HUDEP-2 (cell line): ENCODE results near the gene ARL17B.
"Not testable (repeated sequence)": the region's sequence is repeated elsewhere in the genome, so short reads cannot be mapped to it uniquely, and the experiment has no call there.

ENCODE experiments used
- DNase-seq, 76 experiments: peaks; one replicate each; lab custom pipeline; 2025; ENCODE audit not compliant: unreplicated experiment in 76 of 76; lab: John Stamatoyannopoulos, UW

Gene ARL17B

DNA sequence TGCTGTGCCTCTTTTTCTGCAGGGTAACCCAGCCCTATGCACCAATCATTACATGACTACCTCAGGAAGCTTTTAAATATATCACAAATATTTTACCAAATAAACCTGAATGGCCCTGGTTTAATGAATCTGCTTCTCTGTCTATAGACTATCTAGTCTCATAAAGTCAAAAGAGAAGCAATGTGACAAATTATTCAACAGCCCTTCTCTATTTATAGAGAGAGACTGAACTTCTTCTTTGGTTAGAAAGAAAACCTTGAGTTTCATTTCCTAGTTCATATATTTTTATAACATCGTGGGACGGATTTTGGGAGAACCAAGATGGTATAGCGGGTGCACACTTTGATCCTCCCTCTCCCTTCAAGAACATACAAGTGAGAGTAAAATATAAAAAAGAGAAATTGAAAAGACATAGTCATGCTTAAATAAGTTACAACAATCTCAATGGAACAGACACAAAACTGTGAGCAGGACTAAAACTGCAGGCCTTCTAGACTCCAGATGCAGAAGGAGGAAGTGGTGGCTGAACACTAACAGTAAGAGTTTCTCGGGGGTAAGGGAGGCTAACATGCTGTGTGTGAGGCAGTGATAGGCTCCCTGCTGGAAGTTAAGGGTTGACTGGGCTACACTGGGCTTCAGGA, 70.5 kb downstream of the ARL17B start:
- peak in 2 of 76 experiments; percentile 24 for DNase-seq

DNA sequence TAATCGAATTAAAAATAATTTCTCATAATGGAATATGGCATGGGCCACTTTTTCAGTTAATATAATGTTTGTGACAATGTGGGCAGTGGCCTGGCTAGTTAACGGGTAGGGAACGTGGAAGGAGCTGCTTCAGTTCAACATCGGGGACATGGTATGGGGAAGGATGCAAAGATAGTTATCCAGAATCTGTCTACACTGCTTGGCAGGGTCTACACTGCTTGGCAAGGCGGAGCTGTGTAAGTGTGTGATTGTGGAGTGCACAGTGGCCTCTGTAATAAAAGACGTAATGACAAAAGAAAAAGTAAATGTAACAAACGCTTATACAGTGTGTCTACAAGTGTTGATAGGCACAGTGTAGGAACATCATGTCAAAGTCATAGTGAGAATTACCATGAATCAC, 74.0 kb downstream of the ARL17B start:
- DNase-seq, result not testable (repeated sequence)

DNA sequence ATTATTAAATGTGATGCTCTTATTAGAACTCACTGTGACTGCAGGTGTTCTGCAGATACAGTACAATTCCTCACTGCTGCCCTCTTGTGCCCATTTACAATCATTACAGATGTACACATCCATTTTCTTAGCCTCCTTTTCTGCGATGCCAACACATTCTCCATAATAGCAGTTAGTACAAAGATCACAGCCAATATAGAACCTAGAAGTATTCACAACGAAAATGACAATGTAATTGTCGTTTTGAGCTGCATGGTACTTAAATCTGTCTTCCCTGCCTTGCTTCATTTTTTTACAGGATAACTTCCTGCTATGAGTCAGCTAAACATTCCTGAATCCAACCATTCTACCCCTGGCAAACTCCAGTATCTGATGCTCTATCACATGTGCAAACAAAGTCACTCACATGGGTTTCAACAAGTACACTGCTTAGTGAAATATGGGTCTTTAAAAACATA, 74.8 kb downstream of the ARL17B start:
- peak in 43 of 76 experiments; percentile 4 to 70 (median 39) for DNase-seq

DNA sequence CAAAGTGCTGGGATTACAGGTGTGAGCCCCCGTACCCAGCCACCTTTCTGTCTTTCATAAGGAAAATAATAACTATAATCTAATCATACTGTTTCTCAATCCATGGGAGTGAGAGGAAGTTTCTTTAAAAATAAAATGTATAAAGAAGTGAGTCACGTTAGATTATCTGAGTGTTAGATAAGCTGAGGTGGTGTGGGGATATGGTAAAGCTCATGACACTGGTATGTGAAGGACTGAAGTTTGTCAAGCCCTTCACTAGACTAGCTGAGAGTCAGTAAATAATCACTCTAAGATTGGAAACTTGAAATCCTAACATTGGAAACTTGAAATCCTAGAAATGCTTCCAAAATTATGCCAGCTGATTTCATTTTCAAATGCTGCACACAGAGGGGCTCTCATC, 76.1 kb downstream of the ARL17B start:
- DNase-seq, result not testable (repeated sequence)

- not testable (repeated sequence) for DNase-seq
Observed at GRCh38 chr17:46284467-46284866, 77.1 kb downstream of the ARL17B start.

DNA sequence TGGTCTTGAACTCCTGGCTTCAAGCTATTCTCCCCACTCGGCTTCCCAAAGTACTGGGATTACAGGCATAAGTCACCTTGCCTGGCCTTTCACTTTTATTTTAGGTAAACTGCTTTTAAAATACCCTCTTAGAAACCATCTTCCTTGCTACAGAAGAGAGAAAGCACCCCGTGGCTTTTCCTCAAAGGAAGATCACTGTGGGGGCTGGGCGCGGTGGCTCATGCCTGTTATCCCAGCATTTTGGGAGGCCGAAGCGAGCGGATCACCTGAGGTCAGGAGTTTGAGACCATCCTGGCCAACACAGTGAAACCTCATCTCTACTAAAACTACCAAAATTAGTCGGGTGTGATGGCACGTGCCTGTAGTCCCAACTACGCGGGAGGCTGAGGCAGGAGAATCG, 78.9 kb downstream of the ARL17B start:
- DNase-seq, result not testable (repeated sequence)

DNA sequence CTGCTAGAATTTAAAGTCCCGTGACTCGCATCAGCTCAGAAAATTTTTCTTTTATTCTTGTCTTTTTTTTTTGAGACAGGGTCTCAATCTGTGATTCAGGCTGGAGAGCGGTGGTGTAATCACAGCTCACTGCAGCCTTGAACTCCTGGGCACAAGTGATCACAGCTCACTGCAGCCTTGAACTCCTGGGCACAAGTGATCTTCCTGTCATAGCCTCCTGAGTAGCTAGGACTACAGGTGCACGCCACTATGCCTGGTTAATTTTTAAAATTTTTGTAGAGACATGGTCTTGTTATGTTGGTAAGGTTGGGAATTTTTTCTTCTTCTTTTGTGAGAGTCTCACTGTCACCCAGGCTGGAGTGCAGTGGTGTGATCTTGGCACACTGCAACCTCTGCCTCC, 80.2 kb downstream of the ARL17B start:
- DNase-seq, result not testable (repeated sequence)

GRCh38 chr17:46276728-46277479, 84.7 kb downstream of the ARL17B start:
- DNase-seq, result not testable (repeated sequence)

GRCh38 chr17:46274238-46274637, 87.3 kb downstream of the ARL17B start:
- DNase-seq, result no peak

DNA sequence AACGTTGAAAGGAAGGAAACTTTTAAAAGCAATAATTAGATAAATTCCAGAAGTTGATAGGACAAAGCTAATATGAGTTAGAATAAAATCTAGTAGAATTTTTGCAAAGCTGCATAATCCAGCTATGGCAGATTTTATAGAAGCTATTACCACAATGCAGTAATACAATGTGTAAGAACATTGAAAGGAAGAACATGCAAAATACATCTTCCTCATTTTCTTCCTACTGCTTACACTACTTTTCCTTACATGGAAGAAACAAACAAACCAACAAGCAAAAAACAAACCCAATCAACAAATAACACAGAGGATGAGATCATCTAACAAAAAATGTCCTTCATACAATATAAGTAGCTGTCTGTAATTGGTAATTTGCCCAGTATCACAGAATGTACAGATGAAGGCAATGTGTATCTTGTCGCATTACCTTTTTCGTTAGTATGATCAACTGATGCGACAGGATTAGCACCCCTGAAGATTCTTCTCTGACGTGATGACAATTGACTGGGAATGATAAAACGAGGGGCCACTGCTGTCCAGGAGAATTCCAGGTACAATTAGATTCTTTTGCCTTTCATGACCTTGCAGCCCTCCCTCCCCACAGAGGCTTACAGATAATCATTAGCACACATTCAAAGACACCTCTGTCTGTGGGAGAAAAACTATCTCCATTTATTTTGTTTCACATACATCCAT, 87.9 kb downstream of the ARL17B start:
- no peak for DNase-seq

GRCh38 chr17:46270032-46270431, 91.5 kb downstream of the ARL17B start:
- no peak for DNase-seq

DNA sequence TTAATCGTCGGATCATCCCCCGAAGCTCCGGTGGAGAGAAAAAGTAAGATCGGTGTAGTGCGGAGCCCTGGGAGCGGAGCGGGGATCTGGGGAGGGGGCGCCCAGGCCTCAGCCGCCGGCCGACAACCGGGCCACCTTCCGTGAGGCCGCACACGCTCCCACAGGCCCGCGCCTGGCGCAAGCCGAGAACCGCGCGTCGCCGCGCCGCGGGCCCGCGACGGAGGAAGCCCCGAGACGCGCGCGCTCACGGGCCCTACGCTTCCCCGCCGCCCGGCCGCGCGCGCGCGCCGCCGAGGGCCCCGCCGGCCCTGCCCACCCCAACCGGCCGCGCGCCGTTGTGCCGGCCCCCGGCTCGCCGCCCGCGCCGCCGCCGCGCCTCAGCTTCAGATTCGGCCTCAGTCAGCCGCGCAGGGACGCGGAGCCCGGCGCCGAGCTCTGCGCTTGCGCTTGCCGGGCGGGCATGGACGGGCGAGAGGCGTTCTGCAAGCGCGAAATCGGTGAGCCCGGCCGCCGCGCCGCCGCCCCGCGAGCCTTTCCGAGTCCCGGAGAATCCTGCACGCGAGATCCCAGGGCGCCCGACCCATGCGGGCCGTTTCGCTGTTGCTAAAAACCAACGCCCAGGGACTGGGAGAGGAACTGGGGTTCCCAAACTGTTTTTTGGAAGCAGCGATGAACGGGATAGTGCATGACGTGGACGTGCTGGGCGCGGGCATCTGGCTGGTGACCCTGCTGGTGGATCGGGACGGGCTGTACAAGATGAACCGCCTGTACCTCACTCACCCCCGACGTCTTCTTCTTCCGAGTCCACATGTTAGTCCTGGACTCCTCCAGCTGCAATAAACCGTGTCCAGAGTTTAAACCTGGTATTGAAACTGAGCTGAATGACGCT, 94.7 kb downstream of the ARL17B start:
- peak in 69 of 76 experiments; percentile 16 to 82 (median 60) for DNase-seq

GRCh38 chr17:46266063-46266655, 95.4 kb downstream of the ARL17B start:
- peak in 5 of 76 experiments; percentile 10 to 50 (median 43) for DNase-seq

DNA sequence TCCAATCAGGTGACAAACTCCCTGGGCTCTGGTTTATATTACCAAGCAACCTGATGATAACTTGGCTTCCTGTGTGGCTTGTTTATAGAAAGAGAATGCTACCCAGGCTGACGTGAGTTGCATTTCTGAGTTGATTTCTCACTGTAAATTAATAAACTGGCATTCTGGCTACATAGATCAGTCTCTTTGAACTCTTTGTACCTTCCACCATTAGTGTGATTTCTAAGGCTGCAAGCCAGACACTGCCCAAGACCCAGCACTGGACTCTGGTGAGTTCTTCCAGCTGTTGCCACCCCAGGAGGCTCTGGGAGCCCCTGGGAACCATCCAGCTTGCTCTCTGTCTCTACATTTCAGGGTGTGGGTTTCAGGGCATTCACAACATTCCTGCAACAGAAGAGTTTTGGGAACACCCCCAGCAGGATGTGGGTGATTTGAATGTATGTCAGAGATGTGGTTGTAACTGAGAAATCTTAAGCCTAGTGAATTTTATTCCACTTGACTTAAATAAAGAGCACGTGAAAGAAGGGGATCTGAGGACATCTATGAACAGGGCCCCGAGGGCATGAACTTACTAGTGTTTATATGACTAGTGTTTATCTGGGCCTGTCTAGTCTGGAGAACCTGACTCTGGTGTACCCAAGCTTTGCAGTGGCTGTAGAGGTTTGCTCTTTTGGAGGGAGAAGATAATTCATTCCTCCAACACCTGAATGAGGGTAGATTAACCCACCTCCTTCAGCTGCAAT, 96.9 kb downstream of the ARL17B start:
- DNase-seq, result no peak

DNA sequence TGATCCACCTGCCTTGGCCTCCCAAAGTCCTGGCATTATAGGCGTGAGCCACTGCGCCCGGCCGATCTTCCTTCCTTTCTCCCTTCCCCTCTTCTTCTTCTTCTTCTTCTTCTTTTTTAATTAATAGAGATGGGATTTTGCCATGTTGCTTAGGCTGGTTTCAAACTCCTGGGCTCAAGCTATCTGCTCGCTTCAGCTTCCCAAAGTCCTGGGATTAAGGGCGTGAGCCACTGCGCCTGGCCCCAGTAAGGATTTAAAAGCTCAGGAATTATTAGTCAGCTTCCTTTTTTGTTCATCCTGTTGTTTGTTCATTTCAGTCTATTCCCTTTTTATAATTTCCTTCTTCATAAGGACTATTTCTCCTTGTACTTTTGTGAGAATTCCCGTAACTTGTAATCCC, 99.3 kb downstream of the ARL17B start:
- no peak for DNase-seq

- not testable (repeated sequence) for DNase-seq
Observed at GRCh38 chr17:46259845-46260661, 101.5 kb downstream of the ARL17B start.

DNA sequence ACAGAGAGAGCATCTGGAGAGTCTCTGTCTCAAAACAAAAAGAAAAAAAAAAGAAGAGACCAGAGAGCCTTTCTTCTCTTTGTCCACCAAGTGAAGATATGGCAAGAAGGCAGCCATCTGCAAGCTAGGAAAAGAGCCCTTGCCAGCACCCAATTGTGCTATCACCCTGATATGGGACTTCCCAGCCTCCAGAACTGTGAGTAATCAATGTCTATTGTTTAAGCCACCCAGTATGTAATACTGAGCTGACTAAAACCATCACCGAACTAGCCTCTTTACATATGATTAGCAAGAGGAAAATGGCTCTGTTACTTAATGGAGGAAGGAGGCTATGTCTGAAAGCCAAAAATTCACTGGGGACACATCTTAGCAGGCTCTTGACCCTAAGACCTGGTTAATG, 105.2 kb downstream of the ARL17B start:
- DNase-seq, result not testable (repeated sequence)

- not testable (repeated sequence) for DNase-seq
Observed at GRCh38 chr17:46254215-46254614, 107.4 kb downstream of the ARL17B start.
